Measurements from ENCODE around the gene PTTG1IP. TPM values are rescaled to one million over a fixed set of nuclear protein-coding genes. Genes with fewer than 3 reads are reported as not detected.
A peak's percentile ranks its signal among the peaks of the same experiment; 100 is the strongest.

The PTTG1IP gene
- total and polyA plus RNA-seq, 2 of the 13 experiments (the other 11 are each of a cell fraction or from before 2014, with no cell fraction given) = 161 to 700 TPM

GRCh38 chr21:44867464-44867863 lies 6.0 kb downstream of the PTTG1IP start (continued):
- TF ChIP-seq, protein P1, sequence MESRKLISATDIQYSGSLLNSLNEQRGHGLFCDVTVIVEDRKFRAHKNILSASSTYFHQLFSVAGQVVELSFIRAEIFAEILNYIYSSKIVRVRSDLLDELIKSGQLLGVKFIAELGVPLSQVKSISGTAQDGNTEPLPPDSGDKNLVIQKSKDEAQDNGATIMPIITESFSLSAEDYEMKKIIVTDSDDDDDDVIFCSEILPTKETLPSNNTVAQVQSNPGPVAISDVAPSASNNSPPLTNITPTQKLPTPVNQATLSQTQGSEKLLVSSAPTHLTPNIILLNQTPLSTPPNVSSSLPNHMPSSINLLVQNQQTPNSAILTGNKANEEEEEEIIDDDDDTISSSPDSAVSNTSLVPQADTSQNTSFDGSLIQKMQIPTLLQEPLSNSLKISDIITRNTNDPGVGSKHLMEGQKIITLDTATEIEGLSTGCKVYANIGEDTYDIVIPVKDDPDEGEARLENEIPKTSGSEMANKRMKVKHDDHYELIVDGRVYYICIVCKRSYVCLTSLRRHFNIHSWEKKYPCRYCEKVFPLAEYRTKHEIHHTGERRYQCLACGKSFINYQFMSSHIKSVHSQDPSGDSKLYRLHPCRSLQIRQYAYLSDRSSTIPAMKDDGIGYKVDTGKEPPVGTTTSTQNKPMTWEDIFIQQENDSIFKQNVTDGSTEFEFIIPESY (CRISPR knock-in tag; IDR thresholded peaks at IDR 0.05) = peak; percentile 45; the same call in 1 of the 2 replicates
- TF ChIP-seq PRMT3 (CRISPR knock-in tag; IDR thresholded peaks at IDR 0.05; ENCODE audit: borderline replicate concordance, low read depth) = no peak
- TF ChIP-seq, protein P2, sequence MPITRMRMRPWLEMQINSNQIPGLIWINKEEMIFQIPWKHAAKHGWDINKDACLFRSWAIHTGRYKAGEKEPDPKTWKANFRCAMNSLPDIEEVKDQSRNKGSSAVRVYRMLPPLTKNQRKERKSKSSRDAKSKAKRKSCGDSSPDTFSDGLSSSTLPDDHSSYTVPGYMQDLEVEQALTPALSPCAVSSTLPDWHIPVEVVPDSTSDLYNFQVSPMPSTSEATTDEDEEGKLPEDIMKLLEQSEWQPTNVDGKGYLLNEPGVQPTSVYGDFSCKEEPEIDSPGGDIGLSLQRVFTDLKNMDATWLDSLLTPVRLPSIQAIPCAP (CRISPR knock-in tag; IDR thresholded peaks at IDR 0.05; ENCODE audit: low read depth) = no peak

DNA sequence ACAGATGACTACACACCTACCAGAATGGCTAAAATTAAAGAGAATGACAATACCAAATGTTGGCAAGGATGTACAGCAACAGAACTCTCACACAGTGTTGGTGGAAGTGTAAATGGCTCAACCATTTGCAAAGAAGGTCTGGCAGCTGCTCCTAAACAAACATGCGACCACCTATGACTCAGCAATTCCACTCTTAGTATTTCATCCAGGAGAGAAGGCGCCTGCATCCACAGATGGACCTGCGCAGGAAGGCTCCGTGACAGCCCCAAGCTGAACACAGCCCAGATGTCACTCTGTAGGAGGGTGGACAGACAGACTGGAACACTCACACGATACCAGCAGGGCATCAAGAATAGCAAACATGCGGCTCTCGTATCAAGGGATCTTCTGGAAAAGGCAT lies 6.7 kb downstream of the PTTG1IP start:
- BruUV-seq (replicated peaks) = no TSS peak
- H3K4me3 ChIP-seq (replicated peaks in 1 of 3; ENCODE audit: insufficient read depth in 1 of 3, low read depth in 2 of 3, low read length in 3 of 3) = peak overlapping the region in 2 of 3 experiments; percentile 16 to 42; a peak in 2 of 6 replicates
- H3K4me1 ChIP-seq (ENCODE audit: insufficient read depth, low read length) = peaks cover 89% of the 10 kb centered on the region
- ChIA-PET POLR2A (interaction anchor here (1.1 to 1.4 kb wide), 3 partner anchors 11 to 65 kb away, joined by 3 to 5 read pairs (median 4); partner anchors contain the start of gene UBE2G2), CTCF (ENCODE audit: low intra/inter-chr PET ratio, low total read pairs) (no interaction called here)
- H3K9me3 ChIP-seq (ENCODE audit: low read length) = no peaks in the 10 kb centered on the region
- peak overlapping the region; percentile 35; the same call in 1 of the 2 replicates for H3K9ac ChIP-seq (ENCODE audit: insufficient read depth, low read depth, low read length)
- FAIRE-seq (no peak), ATAC-seq (no peak), DNase-seq (ENCODE audit: low spot score) (peak; percentile 45)
- H3K27ac ChIP-seq (ENCODE audit: extremely low read length, insufficient read depth, low read length) = peak overlapping the region; percentile 31
- H3K36me3 ChIP-seq (replicated peaks in 1 of 2; ENCODE audit: control insufficient read depth in 1 of 2, insufficient read depth in 2 of 2, low read length in 2 of 2) = peaks cover 36 to 64% of the 10 kb centered on the region in 2 experiments
- 72% methylated on average over 7 of the region's 7 CpGs for WGBS (ENCODE audit: low lambda C conversion rate)
- in situ Hi-C loops (cut with HindIII; ENCODE audit: extremely low pct_ligation_motif_present, low pct_unique_long_range_greater_than_20kb) = no loop called here
- intact Hi-C loops (cut with micrococcal nuclease; ENCODE audit: unreplicated experiment) = no loop called here
- H4K20me1 ChIP-seq (ENCODE audit: insufficient read depth, low read length) = peaks cover 99% of the 10 kb centered on the region
- no peaks in the 10 kb centered on the region; a peak in 1 of 5 replicates for H3K27me3 ChIP-seq (ENCODE audit: control insufficient read depth in 1 of 2, insufficient read depth in 2 of 2, low read length in 2 of 2)
- H2AFZ ChIP-seq (ENCODE audit: low read length) = no peak overlapping the region
- H3K79me2 ChIP-seq (ENCODE audit: insufficient read depth, low read length) = peaks cover 97% of the 10 kb centered on the region
- H3K4me2 ChIP-seq (ENCODE audit: low read depth, low read length) = peak overlapping the region; percentile 95
- TF ChIP-seq MAFK (conservative IDR thresholded peaks at IDR 0.05 in 1 of 2, IDR thresholded peaks at IDR 0.05 in 1 of 2; ENCODE audit: low read length in 2 of 2) (peak; percentile 78 to 85), KAT2B (IDR thresholded peaks at IDR 0.05; ENCODE audit: borderline replicate concordance, low read depth, low read length) (no peak), POLR2A (IDR thresholded peaks at IDR 0.05; ENCODE audit: insufficient read depth in 1 of 2, low read depth in 2 of 2, low read length in 2 of 2) (no peak), FOXA3 (CRISPR knock-in tag; IDR thresholded peaks at IDR 0.05) (peak; percentile 58), MAFF (IDR thresholded peaks at IDR 0.05; ENCODE audit: low read depth, low read length) (peak; percentile 72), FOSL2 (CRISPR knock-in tag; IDR thresholded peaks at IDR 0.05) (peak; percentile 73), SALL1 (CRISPR knock-in tag; IDR thresholded peaks at IDR 0.05) (no peak), SAP130 (CRISPR knock-in tag; IDR thresholded peaks at IDR 0.05; ENCODE audit: low read depth) (peak; percentile 52; the same call in 1 of the 2 replicates), MAFG (CRISPR knock-in tag; IDR thresholded peaks at IDR 0.05) (peak; percentile 75; the same call in 1 of the 2 replicates), SSRP1 (CRISPR knock-in tag; IDR thresholded peaks at IDR 0.05) (peak; percentile 21; the same call in 1 of the 2 replicates), TGIF2 (CRISPR knock-in tag; IDR thresholded peaks at IDR 0.05) (0 out of 2 replicates have a peak, but pooled peaks have one; percentile 50), NCOA2 (CRISPR knock-in tag; IDR thresholded peaks at IDR 0.05) (0 out of 2 replicates have a peak, but pooled peaks have one; percentile 25), AKAP8 (CRISPR knock-in tag; IDR thresholded peaks at IDR 0.05) (0 out of 2 replicates have a peak, but pooled peaks have one; percentile 37), FOXA1 (IDR thresholded peaks at IDR 0.05) (no peak), FOXA1 (CRISPR knock-in tag; IDR thresholded peaks at IDR 0.05) (peak; percentile 55; the same call in 1 of the 2 replicates), NFE2 (CRISPR knock-in tag; IDR thresholded peaks at IDR 0.05) (peak; percentile 72), HBP1 (CRISPR knock-in tag; IDR thresholded peaks at IDR 0.05; ENCODE audit: low read depth) (0 out of 2 replicates have a peak, but pooled peaks have one; percentile 32)
- TF ChIP-seq, protein P3, sequence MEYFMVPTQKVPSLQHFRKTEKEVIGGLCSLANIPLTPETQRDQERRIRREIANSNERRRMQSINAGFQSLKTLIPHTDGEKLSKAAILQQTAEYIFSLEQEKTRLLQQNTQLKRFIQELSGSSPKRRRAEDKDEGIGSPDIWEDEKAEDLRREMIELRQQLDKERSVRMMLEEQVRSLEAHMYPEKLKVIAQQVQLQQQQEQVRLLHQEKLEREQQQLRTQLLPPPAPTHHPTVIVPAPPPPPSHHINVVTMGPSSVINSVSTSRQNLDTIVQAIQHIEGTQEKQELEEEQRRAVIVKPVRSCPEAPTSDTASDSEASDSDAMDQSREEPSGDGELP (IDR thresholded peaks at IDR 0.05; ENCODE audit: borderline replicate concordance, low read depth) = peak; percentile 28; the same call in 1 of the 2 replicates

Data from HepG2 (cell line).